AG04449 (cell line): ENCODE measurements around the gene ICE2.

Source experiments
- CTCF ChIA-PET: fragments of 350-600 bp; formaldehyde crosslinking; extraction: SDS; loops from one replicate; lab custom pipeline; 2021; ENCODE audit warnings: antibody characterized with exemption; lab: Yijun Ruan, JAX
- POLR2A ChIA-PET: fragments of 400-600, 350-600 bp; formaldehyde crosslinking; extraction: SDS; loops from one replicate; lab custom pipeline; 2020; ENCODE audit warnings: antibody characterized with exemption, inconsistent platforms; lab: Yijun Ruan, JAX
- DNase-seq: peaks from one replicate; pipeline ENCODE4 v3.0.0-alpha.2; 2010; ENCODE audit warnings: low read depth, low spot score
- H3K4me3 ChIP-seq: 2 replicates; pipeline ENCODE4 v1.5.1; 2011; ENCODE audit warnings: low read depth, mild to moderate bottlenecking, control low read depth, low read length
- TF ChIP-seq, protein P1 (sequence below): IDR thresholded peaks from one replicate; pipeline ENCODE4 v1.5.1; 2011; ENCODE audit warnings: mild to moderate bottlenecking, moderate library complexity, low read length, control low read depth, inconsistent platforms; ENCODE audit not compliant: insufficient read depth; ENCODE audit errors: missing control alignments

ICE2 gene

DNA sequence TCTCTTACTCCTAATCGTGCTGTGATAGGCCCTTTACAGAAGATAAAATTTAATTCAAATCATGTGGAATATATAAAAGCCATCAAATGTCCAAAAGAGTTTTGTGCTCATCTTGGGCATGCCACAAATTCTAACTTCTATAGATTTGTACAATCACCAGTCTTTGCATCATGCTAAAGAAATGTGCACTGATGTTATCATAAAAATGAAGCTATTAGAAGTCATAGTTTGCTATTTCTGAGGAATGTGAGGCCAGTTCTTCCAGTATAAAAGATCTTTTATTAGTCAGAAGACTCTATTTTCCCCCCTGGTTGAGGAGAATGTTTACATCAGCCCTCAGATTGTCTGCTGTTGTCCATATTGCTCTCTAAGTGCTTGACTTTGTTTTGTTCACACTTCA is 79.0 kb downstream of the ICE2 start:
- TF ChIP-seq, protein P1, sequence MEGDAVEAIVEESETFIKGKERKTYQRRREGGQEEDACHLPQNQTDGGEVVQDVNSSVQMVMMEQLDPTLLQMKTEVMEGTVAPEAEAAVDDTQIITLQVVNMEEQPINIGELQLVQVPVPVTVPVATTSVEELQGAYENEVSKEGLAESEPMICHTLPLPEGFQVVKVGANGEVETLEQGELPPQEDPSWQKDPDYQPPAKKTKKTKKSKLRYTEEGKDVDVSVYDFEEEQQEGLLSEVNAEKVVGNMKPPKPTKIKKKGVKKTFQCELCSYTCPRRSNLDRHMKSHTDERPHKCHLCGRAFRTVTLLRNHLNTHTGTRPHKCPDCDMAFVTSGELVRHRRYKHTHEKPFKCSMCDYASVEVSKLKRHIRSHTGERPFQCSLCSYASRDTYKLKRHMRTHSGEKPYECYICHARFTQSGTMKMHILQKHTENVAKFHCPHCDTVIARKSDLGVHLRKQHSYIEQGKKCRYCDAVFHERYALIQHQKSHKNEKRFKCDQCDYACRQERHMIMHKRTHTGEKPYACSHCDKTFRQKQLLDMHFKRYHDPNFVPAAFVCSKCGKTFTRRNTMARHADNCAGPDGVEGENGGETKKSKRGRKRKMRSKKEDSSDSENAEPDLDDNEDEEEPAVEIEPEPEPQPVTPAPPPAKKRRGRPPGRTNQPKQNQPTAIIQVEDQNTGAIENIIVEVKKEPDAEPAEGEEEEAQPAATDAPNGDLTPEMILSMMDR = no peak
- POLR2A ChIA-PET = interaction anchor here (0.7 to 3.8 kb wide), 5 partner anchors 7 to 27 kb away, joined by 3 to 29 read pairs (median 4); no protein-coding TSS in a partner anchor
- H3K4me3 ChIP-seq = no peak overlapping the region
- CTCF ChIA-PET = interaction anchor here (1.0 to 2.2 kb wide), 3 partner anchors 30 to 121 kb away, joined by 3 to 7 read pairs (median 4); no protein-coding TSS in a partner anchor
- DNase-seq = no peak

DNA sequence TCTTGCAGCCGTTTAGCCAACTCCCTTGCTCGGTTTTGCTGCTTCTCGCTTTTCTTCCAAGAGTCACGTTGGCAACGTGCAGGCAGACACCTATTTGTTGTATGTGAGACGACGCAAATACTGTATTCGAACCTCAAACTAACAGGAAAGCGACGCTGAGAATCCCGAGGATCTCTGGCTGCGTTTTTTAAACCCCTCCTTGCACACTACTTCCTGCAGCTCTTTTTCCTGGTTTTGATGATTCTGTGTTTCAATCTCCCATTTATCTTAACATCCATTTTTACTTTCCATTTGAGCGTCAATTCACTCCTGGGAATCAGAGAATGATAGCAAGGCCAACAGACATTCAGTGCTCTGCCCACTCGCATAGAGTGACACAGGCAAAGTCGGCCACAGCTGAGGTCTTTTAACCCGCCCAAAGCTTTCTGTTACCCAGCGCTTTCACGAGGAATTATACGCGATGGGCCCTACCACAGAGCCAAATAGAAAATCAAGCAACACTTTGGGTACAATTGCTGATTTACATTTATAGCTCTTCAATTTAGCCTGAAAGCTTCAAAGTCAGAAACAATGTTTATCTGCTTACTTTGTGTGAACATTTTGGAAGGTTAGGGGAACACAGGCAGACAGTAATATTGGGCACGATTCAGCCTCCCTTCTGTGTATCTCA is 79.6 kb downstream of the ICE2 start:
- ChIA-PET CTCF (interaction anchor here (1.0 to 2.2 kb wide), 3 partner anchors 31 to 122 kb away, joined by 3 to 9 read pairs (median 7); no protein-coding TSS in a partner anchor), POLR2A (interaction anchor here (0.7 to 3.8 kb wide), 7 partner anchors 7 to 43 kb away, joined by 3 to 29 read pairs (median 5); no protein-coding TSS in a partner anchor)
- DNase-seq = no peak
- H3K4me3 ChIP-seq = peak overlapping the region; percentile 73
- TF ChIP-seq, protein P1 = no peak

DNA sequence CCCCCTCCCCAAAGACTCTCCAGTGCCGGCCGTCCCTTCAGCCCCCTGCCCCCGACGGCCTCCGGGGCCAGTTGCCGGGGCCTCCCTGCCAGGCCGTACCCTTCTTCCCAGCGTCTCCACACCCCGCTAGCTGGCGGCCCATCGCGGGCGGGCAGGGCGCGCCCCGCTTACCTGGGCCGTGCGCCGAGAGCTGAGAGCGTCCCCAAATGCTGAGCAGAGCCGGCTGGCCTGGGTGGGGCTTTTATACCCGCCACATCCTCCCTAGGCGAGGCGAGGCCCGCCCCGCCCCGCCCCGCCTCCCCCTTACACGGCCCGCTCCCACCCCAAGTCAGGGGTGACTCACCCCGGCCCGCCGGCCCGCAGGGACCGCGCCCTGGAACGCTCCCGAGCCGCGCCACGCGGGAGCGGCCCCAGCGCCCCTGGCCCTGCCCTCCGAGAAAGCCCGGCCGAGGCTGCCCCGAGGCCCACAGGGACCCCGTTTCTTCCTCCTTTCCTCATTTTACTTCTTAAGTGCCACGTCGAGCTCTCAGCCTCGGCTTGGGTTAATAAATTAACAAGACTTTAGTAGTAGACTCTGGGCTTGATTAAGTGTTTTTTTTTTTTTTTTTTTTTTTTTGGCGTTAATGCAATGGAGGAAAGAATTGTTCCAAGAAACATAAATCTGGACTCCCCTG is 81.0 kb downstream of the ICE2 start, which contains the start of gene ANXA2:
ANXA2 (minus strand) TSS at position 215 of the 674 bp plus-strand sequence. CDS start 11,911 bp downstream, outside the sequence.
- DNase-seq = no peak
- peak within 1 kb of the TSS; percentile 73 for H3K4me3 ChIP-seq
- CTCF ChIA-PET = interaction anchor here (1.0 to 2.2 kb wide), 3 partner anchors 16 to 123 kb away, joined by 3 to 9 read pairs (median 7); no protein-coding TSS in a partner anchor
- POLR2A ChIA-PET = interaction anchor here (0.5 to 2.3 kb wide), 20 partner anchors 9 to 398 kb away, joined by 3 to 13 read pairs (median 4); partner anchors contain the start of gene ICE2
- TF ChIP-seq, protein P1 = no peak

DNA sequence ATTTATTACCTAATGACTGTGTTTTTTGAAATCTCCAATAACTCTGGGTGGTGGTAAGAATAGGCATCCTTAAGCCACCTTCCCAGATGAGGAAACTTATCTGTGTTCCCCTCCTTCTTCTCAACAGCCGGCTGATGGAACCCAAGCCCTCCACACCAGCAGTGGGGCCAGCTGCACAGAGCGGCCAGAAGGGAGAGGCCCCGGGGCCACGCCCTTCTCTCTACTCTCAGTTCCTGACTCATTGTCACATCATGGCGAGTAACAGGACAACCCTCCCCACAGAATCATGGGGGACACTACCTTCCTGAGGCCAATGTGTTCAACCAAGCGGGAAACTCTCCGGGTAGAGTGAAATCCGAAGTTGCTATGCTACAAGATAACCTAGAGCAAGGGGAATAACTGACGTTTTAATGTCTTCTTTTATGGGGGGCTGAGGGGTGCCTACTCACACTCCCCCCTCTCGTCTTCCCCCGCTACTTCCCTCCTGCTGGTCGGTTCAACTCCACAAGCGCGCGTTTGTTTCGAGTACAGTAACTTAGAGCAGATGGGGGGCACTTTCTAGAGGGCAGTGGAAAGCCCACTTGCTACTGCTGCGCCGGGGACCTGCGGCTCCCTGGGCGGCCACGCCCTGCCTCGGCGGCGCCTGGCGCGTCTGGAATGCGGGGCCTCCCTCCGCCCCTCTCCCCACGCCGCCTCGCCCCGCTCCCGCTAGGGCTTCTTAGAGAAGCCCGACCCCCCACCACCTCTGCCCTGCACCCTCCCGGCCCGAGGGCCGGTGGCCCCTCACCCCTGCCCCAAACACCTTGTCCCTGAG is 81.8 kb downstream of the ICE2 start:
- no peak for DNase-seq
- peak overlapping the region; percentile 73 for H3K4me3 ChIP-seq
- TF ChIP-seq, protein P1 = no peak
- POLR2A ChIA-PET = interaction anchor here (0.6 to 3.5 kb wide), 22 partner anchors 9 to 82 kb away, joined by 3 to 36 read pairs (median 4); partner anchors contain the start of gene ICE2
- CTCF ChIA-PET = interaction anchor here (0.6 to 4.6 kb wide), 2 partner anchors 35 to 47 kb away, joined by 3 to 20 read pairs; no protein-coding TSS in a partner anchor

DNA sequence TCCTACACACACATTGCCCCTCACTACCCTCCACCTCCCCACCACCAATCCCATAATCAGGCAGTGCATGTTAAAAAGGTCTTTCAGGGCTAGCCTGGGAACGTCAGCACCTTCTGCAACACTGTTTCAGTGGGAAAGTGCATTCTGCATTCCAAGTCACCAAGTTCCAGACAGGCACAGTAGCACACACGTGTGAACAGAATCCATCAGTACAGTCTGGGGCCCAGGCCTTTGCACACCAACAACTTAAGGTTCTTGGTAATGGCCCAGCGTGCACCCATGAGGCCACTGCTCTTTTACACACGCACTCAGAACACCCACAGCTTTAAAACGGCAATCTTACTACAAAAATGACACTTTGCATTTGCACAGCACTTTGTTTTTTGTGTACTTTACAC is 82.4 kb downstream of the ICE2 start:
- TF ChIP-seq, protein P1 = no peak
- DNase-seq = no peak
- peak overlapping the region; percentile 73 for H3K4me3 ChIP-seq
- ChIA-PET CTCF (interaction anchor here (0.6 to 4.6 kb wide), 2 partner anchors 36 to 47 kb away, joined by 3 to 20 read pairs; no protein-coding TSS in a partner anchor), POLR2A (interaction anchor here (0.8 to 6.1 kb wide), 10 partner anchors 13 to 124 kb away, joined by 3 to 40 read pairs (median 12); no protein-coding TSS in a partner anchor)
